ENCODE data around the gene KPRP.

Gene KPRP

GRCh38 chr1:152757747-152758146, at the start of gene KPRP:
TSS of gene KPRP (plus strand) at chr1:152758025. CDS start at chr1:152759589, 1,564 bp downstream.
- DNase-seq, result no peak

GRCh38 chr1:152718238-152718637, 39.6 kb upstream of the KPRP start:
- DNase-seq, result no peak

DNA sequence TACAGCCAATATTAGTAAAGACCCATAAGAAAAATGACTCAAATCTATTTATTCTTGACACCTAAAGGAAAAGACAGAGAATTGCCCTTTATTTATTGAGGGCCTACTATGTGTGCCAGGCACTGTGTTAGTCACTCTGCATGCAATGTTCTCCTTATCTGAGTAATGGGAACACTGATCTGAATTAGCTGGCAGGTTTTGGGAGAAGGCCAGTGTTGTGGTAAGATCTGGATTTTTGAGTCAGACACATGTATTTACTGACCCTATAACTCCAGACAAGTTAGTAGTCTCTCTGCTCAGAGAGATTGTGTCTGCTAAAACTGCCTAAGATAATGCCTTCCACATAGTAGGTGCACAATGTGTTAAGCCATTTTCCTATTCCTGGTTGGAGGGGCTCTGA, 32.6 kb upstream of the KPRP start:
- no peak for DNase-seq

DNA sequence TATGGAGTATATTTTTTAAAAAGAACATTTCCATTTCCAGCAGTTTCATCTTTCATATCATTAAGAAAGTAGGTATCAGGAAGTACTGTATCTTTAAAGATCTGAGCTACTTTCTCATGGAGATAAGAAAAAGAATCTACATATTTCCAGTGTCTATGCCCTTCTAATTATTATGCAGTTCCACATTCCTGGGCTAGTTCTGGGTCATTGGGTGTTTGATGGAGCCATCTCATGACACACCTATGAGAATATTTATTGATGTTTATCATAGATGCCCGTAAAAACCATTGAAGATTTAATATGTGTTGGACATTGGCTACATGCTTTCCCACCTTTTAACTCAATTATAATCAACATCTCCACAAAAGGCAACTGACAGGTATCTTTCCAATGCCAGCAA, 28.8 kb upstream of the KPRP start:
- DNase-seq, result no peak

DNA sequence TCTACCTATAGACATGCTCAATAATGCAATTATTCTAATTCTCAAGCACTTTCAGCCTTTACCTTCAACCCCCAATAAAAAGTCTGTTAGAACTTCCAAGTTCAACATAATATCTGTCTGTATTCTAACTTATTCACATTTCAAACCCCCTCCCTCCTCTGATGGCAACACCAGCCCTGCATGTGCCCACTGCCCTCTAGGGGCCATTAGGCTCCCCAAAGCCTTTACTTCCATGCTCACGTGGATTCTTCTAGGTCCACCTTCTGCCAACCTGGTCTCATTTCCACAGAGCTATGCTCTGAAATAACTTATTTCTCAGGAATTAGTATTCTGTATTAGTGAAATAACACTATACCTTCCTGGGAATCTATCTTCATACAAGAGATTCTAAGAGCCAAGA, 22.2 kb upstream of the KPRP start:
- no peak for DNase-seq

- no peak for DNase-seq
These were observed 19.8 kb upstream of the KPRP start for GRCh38 chr1:152737997-152738396.

DNA sequence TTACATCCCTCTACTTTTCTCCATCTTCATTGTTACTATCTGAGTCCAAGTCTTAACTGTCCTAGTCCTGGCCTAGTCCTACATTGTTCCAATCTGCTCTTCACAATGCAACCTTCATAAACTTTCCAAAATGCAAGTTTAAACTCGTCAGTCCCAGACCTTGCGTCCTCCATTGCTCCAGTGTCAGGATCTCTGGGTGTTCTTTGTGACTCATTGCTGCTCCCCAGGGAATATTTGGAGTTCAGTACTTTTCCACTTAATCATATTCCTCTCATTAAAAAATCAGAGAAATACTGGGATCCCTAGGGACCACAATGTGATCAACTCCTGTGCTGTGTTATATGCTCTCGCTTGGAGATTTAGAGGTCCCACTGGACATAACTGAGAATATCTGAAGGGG, 18.0 kb upstream of the KPRP start:
- DNase-seq, result no peak

GRCh38 chr1:152741656-152742055, 16.2 kb upstream of the KPRP start:
- DNase-seq, result no peak

GRCh38 chr1:152743371-152744145, 14.3 kb upstream of the KPRP start:
- DNase-seq, result no peak

DNA sequence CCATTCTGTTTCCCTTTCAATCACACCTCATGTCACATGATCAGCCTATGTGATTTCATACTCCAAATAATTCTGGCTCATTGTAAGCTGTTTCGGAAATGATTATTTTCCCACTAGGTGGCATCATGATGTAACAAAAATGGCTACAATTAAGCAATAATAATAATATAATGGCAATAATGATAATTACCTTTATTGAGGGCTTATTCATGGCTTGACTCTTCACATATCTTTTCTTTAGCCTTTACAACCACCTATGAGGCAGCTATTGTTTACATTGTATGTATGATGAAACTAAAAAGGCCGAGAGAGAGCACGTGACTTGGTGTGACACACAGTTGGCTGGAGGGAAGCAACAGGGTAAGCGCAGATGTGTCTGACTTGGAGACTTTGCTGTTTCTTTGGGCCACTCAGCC, 12.5 kb upstream of the KPRP start:
- DNase-seq, result peak; percentile 51

DNA sequence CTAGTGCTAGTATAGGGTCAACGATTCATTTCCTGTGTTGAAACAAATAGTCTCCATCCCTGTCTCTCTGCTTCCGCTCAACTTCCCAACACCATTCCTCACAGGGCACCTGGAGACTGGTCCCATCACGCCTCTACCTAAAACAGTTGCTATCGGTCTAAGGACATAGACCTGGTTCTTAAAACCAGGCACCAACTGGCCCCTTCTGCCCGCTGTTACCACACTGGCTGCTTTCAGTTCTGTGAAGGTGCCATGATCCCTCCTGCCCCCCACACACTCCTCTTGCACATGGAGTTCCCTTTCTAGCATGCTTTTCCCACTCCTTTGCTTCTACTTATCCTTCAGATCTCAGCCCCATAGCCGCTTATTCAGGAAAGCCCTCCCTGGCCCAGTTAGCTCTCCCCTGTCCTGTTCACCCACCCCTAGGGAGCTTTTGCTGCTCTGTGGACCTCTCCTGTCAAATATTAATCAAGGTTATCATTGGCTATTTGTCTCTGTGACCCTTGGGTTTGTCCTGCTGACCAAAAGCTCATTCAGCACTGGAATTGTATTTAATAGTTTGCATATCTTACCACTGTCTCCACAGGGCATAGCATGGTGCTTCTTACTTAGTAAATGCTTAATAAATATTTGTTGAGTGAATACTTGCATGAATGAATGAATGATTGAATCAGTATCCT, 11.9 kb upstream of the KPRP start:
- no peak for DNase-seq

- DNase-seq, result no peak
These were observed 10.0 kb upstream of the KPRP start for GRCh38 chr1:152747831-152748230.

- DNase-seq, result no peak
These were observed 5.6 kb upstream of the KPRP start for GRCh38 chr1:152752225-152752624.

- no peak for DNase-seq
These were observed 4.2 kb upstream of the KPRP start for GRCh38 chr1:152753586-152753985.

GRCh38 chr1:152756872-152757271, 953 bp upstream of the KPRP start:
- DNase-seq, result no peak

DNA sequence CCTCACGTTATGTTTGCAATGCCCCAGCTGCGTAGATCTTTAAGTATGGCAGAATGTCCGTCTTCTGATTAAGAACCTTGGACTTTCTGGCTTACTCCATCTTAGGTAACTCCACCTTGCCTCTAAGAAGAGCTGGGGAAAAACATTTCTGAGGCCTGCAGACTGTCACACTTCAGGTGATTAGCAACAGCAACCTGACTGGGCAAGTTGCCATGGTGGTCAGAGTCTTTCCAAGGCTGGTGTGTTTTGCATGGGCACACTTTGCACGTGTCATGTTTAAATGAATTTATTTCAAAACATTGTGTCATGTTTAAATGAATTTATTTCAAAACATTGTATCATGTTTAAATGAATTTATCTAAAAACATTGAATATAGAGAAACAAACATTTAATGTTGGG, 811 bp downstream of the KPRP start:
- DNase-seq, result no peak

DNA sequence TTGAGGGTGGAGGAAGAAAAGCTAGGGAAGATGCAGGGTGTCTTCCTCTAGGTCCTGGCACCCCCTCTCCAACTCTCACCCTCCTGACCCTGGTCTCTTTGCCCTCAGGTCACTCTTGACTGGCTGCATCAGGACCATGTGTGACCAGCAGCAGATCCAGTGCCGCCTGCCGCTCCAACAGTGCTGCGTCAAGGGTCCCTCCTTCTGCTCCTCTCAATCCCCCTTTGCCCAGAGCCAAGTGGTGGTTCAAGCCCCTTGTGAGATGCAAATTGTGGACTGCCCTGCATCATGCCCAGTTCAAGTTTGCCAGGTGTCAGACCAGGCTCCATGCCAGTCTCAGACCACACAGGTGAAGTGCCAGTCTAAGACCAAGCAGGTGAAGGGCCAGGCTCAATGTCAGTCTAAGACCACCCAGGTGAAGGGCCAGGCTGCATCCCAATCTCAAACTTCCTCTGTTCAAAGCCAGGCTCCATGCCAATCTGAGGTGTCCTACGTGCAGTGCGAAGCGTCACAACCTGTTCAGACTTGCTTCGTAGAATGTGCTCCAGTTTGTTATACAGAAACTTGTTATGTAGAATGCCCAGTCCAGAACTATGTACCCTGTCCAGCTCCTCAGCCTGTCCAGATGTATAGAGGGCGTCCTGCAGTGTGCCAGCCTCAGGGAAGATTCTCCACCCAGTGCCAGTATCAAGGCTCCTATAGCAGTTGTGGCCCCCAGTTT, 1.8 kb downstream of the KPRP start:
- DNase-seq, result no peak

- DNase-seq, result no peak
These were observed 2.8 kb downstream of the KPRP start for GRCh38 chr1:152760551-152761190.

DNA sequence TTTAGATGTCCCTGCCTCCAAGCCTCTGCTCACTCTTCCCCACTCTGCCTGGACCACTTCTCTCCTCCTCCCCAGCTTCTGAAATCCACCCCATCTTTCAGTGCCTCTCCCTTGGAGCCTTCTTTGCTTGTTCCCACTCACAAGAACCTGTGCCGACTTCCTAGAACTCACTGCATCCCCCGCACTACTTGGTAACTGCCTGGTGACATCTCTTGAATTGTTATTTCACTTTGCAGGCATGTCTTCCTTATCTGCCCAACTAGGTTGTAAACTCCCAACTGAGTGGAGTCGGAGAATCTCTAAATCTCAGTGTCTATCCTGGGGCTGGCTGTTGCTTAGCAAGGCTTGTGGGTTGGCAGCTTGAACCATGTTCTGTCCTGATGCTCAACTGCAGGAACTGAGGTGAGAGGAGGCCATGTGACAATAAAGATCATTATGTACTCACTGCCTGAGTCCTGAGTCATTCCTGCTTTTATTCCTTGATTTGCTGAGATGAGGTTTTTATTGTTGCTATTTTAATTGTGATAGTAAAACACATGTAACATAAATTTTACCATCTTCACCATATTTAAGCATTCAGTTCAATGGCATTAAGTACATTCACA, 3.9 kb downstream of the KPRP start:
- no peak for DNase-seq

DNA sequence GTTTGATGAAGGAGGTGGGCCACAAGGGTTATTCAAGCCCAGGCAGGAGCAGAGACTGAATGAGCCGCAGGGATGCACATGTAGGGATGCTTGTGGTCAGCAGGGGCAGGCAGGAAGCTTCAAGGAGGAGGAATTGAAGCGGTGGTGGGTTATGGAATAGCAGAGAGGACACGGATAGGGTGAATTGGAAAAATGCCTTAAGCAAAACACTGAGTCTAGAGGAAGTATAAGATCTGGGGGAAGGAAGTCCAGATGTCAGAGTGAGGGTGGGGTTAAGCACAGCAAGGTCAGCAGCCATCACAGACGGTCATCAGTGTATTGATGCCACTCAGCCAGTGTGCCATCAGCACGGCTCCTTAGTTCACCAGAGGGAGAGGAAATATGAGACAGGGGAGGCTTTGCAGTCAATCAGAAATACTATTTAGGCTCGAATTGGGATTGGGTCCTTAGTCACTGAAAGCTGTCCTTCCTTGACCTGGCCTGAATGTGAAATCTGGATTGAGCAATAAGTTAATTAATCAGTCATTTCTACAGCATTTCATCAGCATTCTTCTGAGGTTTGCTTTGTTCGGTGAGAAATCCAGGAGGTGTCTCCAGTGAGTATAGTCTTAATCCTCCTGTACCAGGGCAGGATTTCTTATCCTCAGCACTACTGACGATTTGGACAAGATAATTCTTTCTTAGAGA, 11.2 kb downstream of the KPRP start:
- no peak for DNase-seq

- DNase-seq, result no peak
These were observed 12.6 kb downstream of the KPRP start for GRCh38 chr1:152770411-152770810.

DNA sequence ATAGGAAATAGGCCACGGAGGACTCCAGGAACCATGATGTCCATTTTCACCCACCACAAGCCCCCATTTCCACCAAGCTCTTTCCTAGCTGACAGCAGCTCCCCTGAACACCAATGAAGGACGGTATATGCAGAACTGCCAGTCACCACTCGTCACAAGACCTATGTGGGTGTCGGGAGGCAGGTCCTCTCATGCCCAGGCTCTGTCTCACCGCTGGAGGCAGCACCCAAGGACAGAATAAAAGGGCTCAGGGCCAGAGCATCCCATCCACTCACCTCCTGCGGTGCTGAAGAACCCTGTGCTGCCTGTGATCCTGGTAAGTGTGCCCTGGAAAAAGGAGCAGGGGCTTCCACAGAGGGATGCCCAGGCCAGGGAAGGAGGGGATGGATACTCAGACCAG, 17.1 kb downstream of the KPRP start, which contains the start of gene LCE1F:
Gene LCE1F (plus strand): TSS at position 266 of the 400 bp plus-strand sequence. CDS start 1,232 bp downstream, outside the sequence.
- no peak for DNase-seq
